Lower leg skin (tissue), 3 donors: ENCODE data around the gene GADD45G.

Source experiments
- POLR2A ChIP-seq, 2 donors: fragments of 450-650 bp; IDR thresholded peaks; one replicate each; pipeline ENCODE4 v1.6.1; 2016 to 2017; ENCODE audit warnings: antibody characterized with exemption in 2 of 2, mild to moderate bottlenecking in 1 of 2, moderate library complexity in 1 of 2
- TF ChIP-seq, protein P1 (sequence below), 3 donors: fragments of 450-650 bp; IDR thresholded peaks; one replicate each; pipeline ENCODE4 v1.5.1; 2016; ENCODE audit warnings: antibody characterized with exemption in 3 of 3, mild to moderate bottlenecking in 3 of 3, moderate library complexity in 2 of 3

DNA sequence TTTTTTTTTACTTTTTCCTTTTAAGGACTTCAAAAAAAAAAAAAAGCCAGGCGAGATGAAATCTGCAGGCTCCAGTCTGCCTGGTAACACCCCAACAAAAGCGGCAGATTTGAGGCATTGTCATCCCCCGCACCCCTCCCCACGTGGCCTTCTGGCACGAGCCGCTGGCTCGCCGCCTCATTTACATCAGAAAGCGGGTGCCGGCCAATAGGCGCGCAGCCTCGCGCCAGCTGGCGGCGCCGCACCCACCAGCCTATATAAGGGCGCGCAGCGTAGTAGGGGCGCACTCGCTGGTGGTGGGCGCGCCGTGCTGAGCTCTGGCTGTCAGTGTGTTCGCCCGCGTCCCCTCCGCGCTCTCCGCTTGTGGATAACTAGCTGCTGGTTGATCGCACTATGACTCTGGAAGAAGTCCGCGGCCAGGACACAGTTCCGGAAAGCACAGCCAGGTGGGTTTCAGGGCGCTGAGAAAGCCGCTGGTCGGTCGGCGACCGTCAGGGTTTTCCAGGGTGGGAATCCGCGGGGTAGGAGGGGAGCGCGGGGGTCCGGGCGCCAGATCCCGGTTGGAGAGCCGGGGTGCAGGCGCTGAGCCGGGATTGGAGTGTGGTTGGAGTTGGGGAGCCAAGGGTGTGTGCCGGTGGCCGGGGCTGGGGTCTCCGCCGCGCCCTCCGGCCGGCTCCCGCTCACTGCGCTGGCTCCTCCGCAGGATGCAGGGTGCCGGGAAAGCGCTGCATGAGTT, at the start of gene GADD45G:
- TF ChIP-seq, protein P1, sequence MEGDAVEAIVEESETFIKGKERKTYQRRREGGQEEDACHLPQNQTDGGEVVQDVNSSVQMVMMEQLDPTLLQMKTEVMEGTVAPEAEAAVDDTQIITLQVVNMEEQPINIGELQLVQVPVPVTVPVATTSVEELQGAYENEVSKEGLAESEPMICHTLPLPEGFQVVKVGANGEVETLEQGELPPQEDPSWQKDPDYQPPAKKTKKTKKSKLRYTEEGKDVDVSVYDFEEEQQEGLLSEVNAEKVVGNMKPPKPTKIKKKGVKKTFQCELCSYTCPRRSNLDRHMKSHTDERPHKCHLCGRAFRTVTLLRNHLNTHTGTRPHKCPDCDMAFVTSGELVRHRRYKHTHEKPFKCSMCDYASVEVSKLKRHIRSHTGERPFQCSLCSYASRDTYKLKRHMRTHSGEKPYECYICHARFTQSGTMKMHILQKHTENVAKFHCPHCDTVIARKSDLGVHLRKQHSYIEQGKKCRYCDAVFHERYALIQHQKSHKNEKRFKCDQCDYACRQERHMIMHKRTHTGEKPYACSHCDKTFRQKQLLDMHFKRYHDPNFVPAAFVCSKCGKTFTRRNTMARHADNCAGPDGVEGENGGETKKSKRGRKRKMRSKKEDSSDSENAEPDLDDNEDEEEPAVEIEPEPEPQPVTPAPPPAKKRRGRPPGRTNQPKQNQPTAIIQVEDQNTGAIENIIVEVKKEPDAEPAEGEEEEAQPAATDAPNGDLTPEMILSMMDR (IDR thresholded peaks at IDR 0.05) = no peak
- TF ChIP-seq POLR2A (IDR thresholded peaks at IDR 0.05) = peak in 1 of 2 donors; percentile 60
